Stimulated activated CD8-positive, alpha-beta memory T cell treated with anti-CD3 and anti-CD28 coated beads, Interleukin-2, amount 100 ng/mL, for 1 hour (primary cell): ENCODE data around the gene HAND2.

ENCODE experiments used
- DNase-seq, 2 donors: peaks; one replicate each; pipeline ENCODE4 v3.0.0-alpha.2; 2020; ENCODE audit warnings: low read depth in 2 of 2

HAND2 gene

GRCh38 chr4:173520921-173521466 is 9.0 kb downstream of the HAND2 start:
- no peak for DNase-seq

- DNase-seq: no peak
Measured at GRCh38 chr4:173519111-173520101, 10.6 kb downstream of the HAND2 start.

- DNase-seq: no peak
Measured at GRCh38 chr4:173518425-173519102, 11.5 kb downstream of the HAND2 start.

- DNase-seq: no peak
Measured at GRCh38 chr4:173517781-173518424, 12.1 kb downstream of the HAND2 start.

GRCh38 chr4:173516621-173517524 is 13.2 kb downstream of the HAND2 start:
- DNase-seq: no peak

GRCh38 chr4:173515458-173515857 is 14.6 kb downstream of the HAND2 start:
- no peak for DNase-seq

GRCh38 chr4:173514641-173515217 is 15.3 kb downstream of the HAND2 start:
- no peak for DNase-seq

- no peak for DNase-seq
Measured at GRCh38 chr4:173513651-173514050, 16.4 kb downstream of the HAND2 start.

GRCh38 chr4:173511787-173512361 is 18.2 kb downstream of the HAND2 start:
- no peak for DNase-seq

GRCh38 chr4:173509036-173510001 is 20.7 kb downstream of the HAND2 start:
- DNase-seq: no peak

- no peak for DNase-seq
Measured at GRCh38 chr4:173508386-173509035, 21.5 kb downstream of the HAND2 start.

GRCh38 chr4:173507471-173508385 is 22.3 kb downstream of the HAND2 start:
- no peak for DNase-seq

GRCh38 chr4:173506597-173507211 is 23.3 kb downstream of the HAND2 start:
- DNase-seq: no peak

- no peak for DNase-seq
Measured at GRCh38 chr4:173505924-173506518, 24.0 kb downstream of the HAND2 start.

GRCh38 chr4:173504181-173504503 is 25.9 kb downstream of the HAND2 start:
- no peak for DNase-seq

- DNase-seq: no peak
Measured at GRCh38 chr4:173503330-173504180, 26.5 kb downstream of the HAND2 start.
